OCI-LY7 (cell line): ENCODE data around the gene PTTG1. TPM values are rescaled to one million over a fixed set of nuclear protein-coding genes. Genes with fewer than 3 reads are reported as not detected.

Experiments
- BruUV-seq: library from RNA; stranded (reverse); fragments of 400-500 nt; replicated peaks from 2 replicates; lab custom pipeline; 2021; lab: Mats Ljungman, UMichigan
- CTCF ChIA-PET: fragments of 300-600 bp; sonication (Branson Sonifier 250); formaldehyde crosslinking; loops from one replicate; lab custom pipeline; 2022; ENCODE audit warnings: antibody characterized with exemption; ENCODE audit not compliant: unreplicated experiment; lab: Charles Lee
- POLR2A ChIA-PET: fragments of 300-600 bp; sonication (Branson Sonifier 250); formaldehyde crosslinking; loops from one replicate; lab custom pipeline; 2022; ENCODE audit warnings: antibody characterized with exemption; lab: Charles Lee
- DNase-seq: peaks from one replicate; pipeline ENCODE4 v3.0.0-alpha.2; 2015; ENCODE audit warnings: low spot score
- H2AFZ ChIP-seq: fragments of 200-600 bp; sonication (generic), shearing (Covaris generic); 2 replicates; pipeline ENCODE4 v1.6.1; 2014; ENCODE audit warnings: mild to moderate bottlenecking, antibody characterized with exemption, low read length, moderate library complexity
- H3K27ac ChIP-seq: fragments of 200-600 bp; sonication (generic); 2 replicates; pipeline ENCODE4 v1.5.1; 2014; ENCODE audit warnings: mixed run types, low read depth, mild to moderate bottlenecking, moderate library complexity, low read length, inconsistent platforms; ENCODE audit not compliant: poor library complexity, severe bottlenecking
- H3K36me3 ChIP-seq: fragments of 200-600 bp; sonication (generic); 2 replicates; pipeline ENCODE4 v1.6.1; 2014; ENCODE audit warnings: mild to moderate bottlenecking, antibody characterized with exemption, low read length, moderate library complexity, mixed read lengths; ENCODE audit not compliant: insufficient read depth
- H3K4me1 ChIP-seq: fragments of 200-600 bp; sonication (generic); 2 replicates; pipeline ENCODE4 v1.5.1; 2014; ENCODE audit warnings: mild to moderate bottlenecking, low read length; ENCODE audit not compliant: insufficient read depth, poor library complexity, severe bottlenecking
- H3K4me2 ChIP-seq: fragments of 200-600 bp; sonication (generic); 2 replicates; pipeline ENCODE4 v1.6.1; 2014; ENCODE audit warnings: mild to moderate bottlenecking, low read length
- H3K4me3 ChIP-seq: fragments of 200-600 bp; sonication (generic); 2 replicates; pipeline ENCODE4 v1.5.1; 2014; ENCODE audit warnings: mild to moderate bottlenecking, low read depth, low read length; ENCODE audit not compliant: poor library complexity, severe bottlenecking
- H3K79me2 ChIP-seq: fragments of 200-600 bp; sonication (generic); 2 replicates; pipeline ENCODE4 v1.6.1; 2016; ENCODE audit warnings: low read depth, mild to moderate bottlenecking, low read length, moderate library complexity, mixed read lengths; ENCODE audit not compliant: insufficient read depth
- H3K9me2 ChIP-seq: fragments of 200-600 bp; sonication (generic); 2 replicates; pipeline ENCODE4 v1.6.1; 2016; ENCODE audit warnings: mild to moderate bottlenecking, low read length, mixed read lengths; ENCODE audit not compliant: insufficient read depth
- H3K9me3 ChIP-seq: fragments of 200-600 bp; sonication (generic); 2 replicates; pipeline ENCODE4 v1.6.1; 2014; ENCODE audit warnings: mild to moderate bottlenecking, mixed run types, low read length, mixed read lengths
- H4K20me1 ChIP-seq: fragments of 200-600 bp; sonication (generic); 2 replicates; pipeline ENCODE4 v1.6.1; 2014; ENCODE audit warnings: mild to moderate bottlenecking, antibody characterized with exemption, low read length, moderate library complexity, mixed read lengths; ENCODE audit not compliant: insufficient read depth
- CTCF ChIP-seq: fragments of 200-600 bp; sonication (generic); conservative IDR thresholded peaks from 2 replicates; pipeline ENCODE4 v1.5.1; 2014; ENCODE audit warnings: mild to moderate bottlenecking, antibody characterized with exemption, low read length, moderate library complexity, mixed read lengths
- EZH2phosphoT487 ChIP-seq: fragments of 200-600 bp; sonication (generic); IDR thresholded peaks from 2 replicates; pipeline ENCODE4 v1.6.1; 2018; ENCODE audit warnings: low read depth, borderline replicate concordance, mild to moderate bottlenecking, mixed run types, antibody characterized with exemption, low read length, moderate library complexity, mixed read lengths
- intact Hi-C: fragments of 100-400 bp; cut with micrococcal nuclease; formaldehyde crosslinking; loops from one replicate; pipeline ENCODE4 v1.10.0; 2022; ENCODE audit not compliant: unreplicated experiment
- total RNA-seq, 2 experiments: library from RNA; depleted of rRNA in 1 of 2; stranded (reverse); fragments of >200 nt in 1 of 2; shearing (Covaris generic) in 1 of 2; gene quantifications; 2 replicates each; pipeline ENCODE4 v1.2.3, GENCODE V29; 2014 to 2022

Gene PTTG1
- total RNA-seq, 2 experiments from 2014 or later = 340 to 480 TPM

- Histone ChIP-seq H3K4me2 (no peak overlapping the region), H4K20me1 (no peaks in the 10 kb centered on the region), H3K4me3 (no peak overlapping the region), H2AFZ (no peak overlapping the region), H3K36me3 (no peaks in the 10 kb centered on the region), H3K9me2 (no peaks in the 10 kb centered on the region; the same call in 1 of the 2 replicates), H3K79me2 (no peaks in the 10 kb centered on the region), H3K4me1 (no peaks in the 10 kb centered on the region), H3K9me3 (no peaks in the 10 kb centered on the region), H3K27ac (no peak overlapping the region)
- CTCF ChIA-PET = no interaction called here
- intact Hi-C loops = no loop called here
- DNase-seq = no peak
- TF ChIP-seq EZH2phosphoT487 (no peak), CTCF (no peak)
- BruUV-seq = no TSS peak
- POLR2A ChIA-PET = no interaction called here
Observed at GRCh38 chr5:160455600-160455999, 33.9 kb downstream of the PTTG1 start.

GRCh38 chr5:160456480-160457177 is 35.0 kb downstream of the PTTG1 start:
- no peak for TF ChIP-seq CTCF
- no peak for TF ChIP-seq EZH2phosphoT487
- intact Hi-C loops = no loop called here
- Histone ChIP-seq H4K20me1 (no peaks in the 10 kb centered on the region), H3K9me2 (no peaks in the 10 kb centered on the region; the same call in 1 of the 2 replicates), H3K79me2 (no peaks in the 10 kb centered on the region), H3K9me3 (no peaks in the 10 kb centered on the region), H3K36me3 (no peaks in the 10 kb centered on the region), H3K4me1 (no peaks in the 10 kb centered on the region), H3K27ac (no peak overlapping the region), H3K4me3 (no peak overlapping the region), H3K4me2 (no peak overlapping the region), H2AFZ (no peak overlapping the region)
- ChIA-PET POLR2A (no interaction called here), CTCF (no interaction called here)
- BruUV-seq = no TSS peak
- DNase-seq = no peak

GRCh38 chr5:160457252-160457651 is 35.6 kb downstream of the PTTG1 start:
- H2AFZ ChIP-seq = no peak overlapping the region
- H3K4me3 ChIP-seq = no peak overlapping the region
- no peaks in the 10 kb centered on the region for H3K9me3 ChIP-seq
- no peak for TF ChIP-seq CTCF
- no peak for TF ChIP-seq EZH2phosphoT487
- no peaks in the 10 kb centered on the region for H4K20me1 ChIP-seq
- no peak overlapping the region for H3K27ac ChIP-seq
- intact Hi-C loops = no loop called here
- H3K4me1 ChIP-seq = no peaks in the 10 kb centered on the region
- no TSS peak for BruUV-seq
- H3K79me2 ChIP-seq = no peaks in the 10 kb centered on the region
- DNase-seq = no peak
- no peaks in the 10 kb centered on the region for H3K36me3 ChIP-seq
- H3K4me2 ChIP-seq = no peak overlapping the region
- no peaks in the 10 kb centered on the region; the same call in 1 of the 2 replicates for H3K9me2 ChIP-seq
- CTCF ChIA-PET = no interaction called here
- POLR2A ChIA-PET = no interaction called here
